ENCODE results near the gene HS6ST1.

Gene HS6ST1

GRCh38 chr2:128302011-128302743 lies 16.5 kb downstream of the HS6ST1 start:
- Histone ChIP-seq H3K27ac (ENCODE audit: low read length) (peak overlapping the region; percentile 62), H3K36me3 (ENCODE audit: control insufficient read depth in 2 of 2, insufficient read depth in 2 of 2, low read length in 2 of 2) (no peaks in the 10 kb centered on the region), H3K4me1 (ENCODE audit: control insufficient read depth, insufficient read depth, low read length) (peaks cover 70% of the 10 kb centered on the region), H3K27me3 (ENCODE audit: control insufficient read depth in 1 of 2, insufficient read depth in 2 of 2, low read length in 2 of 2) (no peaks in the 10 kb centered on the region), H3K4me3 (ENCODE audit: low read length in 2 of 2) (no peak overlapping the region), H3K9ac (ENCODE audit: low read length in 2 of 2) (peak overlapping the region in 1 of 2 donors; percentile 47), H3K9me3 (ENCODE audit: control insufficient read depth in 2 of 2, low read length in 2 of 2) (no peaks in the 10 kb centered on the region)

- Histone ChIP-seq H3K4me1 (ENCODE audit: control insufficient read depth, insufficient read depth, low read length) (peaks cover 64% of the 10 kb centered on the region), H3K27me3 (ENCODE audit: control insufficient read depth in 1 of 2, insufficient read depth in 2 of 2, low read length in 2 of 2) (no peaks in the 10 kb centered on the region), H3K9ac (ENCODE audit: low read length in 2 of 2) (peak overlapping the region in 1 of 2 donors; percentile 29), H3K9me3 (ENCODE audit: control insufficient read depth in 2 of 2, low read length in 2 of 2) (no peaks in the 10 kb centered on the region), H3K36me3 (ENCODE audit: control insufficient read depth in 2 of 2, insufficient read depth in 2 of 2, low read length in 2 of 2) (no peaks in the 10 kb centered on the region), H3K27ac (ENCODE audit: low read length) (peak overlapping the region; percentile 62), H3K4me3 (ENCODE audit: low read length in 2 of 2) (peak overlapping the region in 1 of 2 donors; percentile 44)
Measured at GRCh38 chr2:128301501-128301966, 17.1 kb downstream of the HS6ST1 start.

GRCh38 chr2:128301021-128301420 lies 17.6 kb downstream of the HS6ST1 start:
- peaks cover 58% of the 10 kb centered on the region for H3K4me1 ChIP-seq (ENCODE audit: control insufficient read depth, insufficient read depth, low read length)
- peak overlapping the region in 1 of 2 donors; percentile 29 for H3K9ac ChIP-seq (ENCODE audit: low read length in 2 of 2)
- H3K27me3 ChIP-seq (ENCODE audit: control insufficient read depth in 1 of 2, insufficient read depth in 2 of 2, low read length in 2 of 2), result no peaks in the 10 kb centered on the region
- H3K4me3 ChIP-seq (ENCODE audit: low read length in 2 of 2), result peak overlapping the region in 1 of 2 donors; percentile 44
- peak overlapping the region; percentile 62 for H3K27ac ChIP-seq (ENCODE audit: low read length)
- H3K9me3 ChIP-seq (ENCODE audit: control insufficient read depth in 2 of 2, low read length in 2 of 2), result no peaks in the 10 kb centered on the region
- no peaks in the 10 kb centered on the region for H3K36me3 ChIP-seq (ENCODE audit: control insufficient read depth in 2 of 2, insufficient read depth in 2 of 2, low read length in 2 of 2)

- Histone ChIP-seq H3K9me3 (ENCODE audit: control insufficient read depth in 2 of 2, low read length in 2 of 2) (no peaks in the 10 kb centered on the region), H3K36me3 (ENCODE audit: control insufficient read depth in 2 of 2, insufficient read depth in 2 of 2, low read length in 2 of 2) (no peaks in the 10 kb centered on the region), H3K27me3 (ENCODE audit: control insufficient read depth in 1 of 2, insufficient read depth in 2 of 2, low read length in 2 of 2) (no peaks in the 10 kb centered on the region), H3K9ac (ENCODE audit: low read length in 2 of 2) (no peak overlapping the region), H3K27ac (ENCODE audit: low read length) (peak overlapping the region; percentile 62), H3K4me1 (ENCODE audit: control insufficient read depth, insufficient read depth, low read length) (peaks cover 52% of the 10 kb centered on the region), H3K4me3 (ENCODE audit: low read length in 2 of 2) (peak overlapping the region in 1 of 2 donors; percentile 44)
Measured at GRCh38 chr2:128300151-128301020, 18.3 kb downstream of the HS6ST1 start.

GRCh38 chr2:128299628-128300027 lies 19.0 kb downstream of the HS6ST1 start:
- peaks cover 44% of the 10 kb centered on the region for H3K4me1 ChIP-seq (ENCODE audit: control insufficient read depth, insufficient read depth, low read length)
- H3K9ac ChIP-seq (ENCODE audit: low read length in 2 of 2), result no peak overlapping the region
- no peaks in the 10 kb centered on the region for H3K9me3 ChIP-seq (ENCODE audit: control insufficient read depth in 2 of 2, low read length in 2 of 2)
- no peaks in the 10 kb centered on the region for H3K36me3 ChIP-seq (ENCODE audit: control insufficient read depth in 2 of 2, insufficient read depth in 2 of 2, low read length in 2 of 2)
- no peak overlapping the region for H3K4me3 ChIP-seq (ENCODE audit: low read length in 2 of 2)
- no peaks in the 10 kb centered on the region for H3K27me3 ChIP-seq (ENCODE audit: control insufficient read depth in 1 of 2, insufficient read depth in 2 of 2, low read length in 2 of 2)
- H3K27ac ChIP-seq (ENCODE audit: low read length), result no peak overlapping the region

GRCh38 chr2:128298846-128299507 lies 19.7 kb downstream of the HS6ST1 start:
- Histone ChIP-seq H3K9ac (ENCODE audit: low read length in 2 of 2) (no peak overlapping the region), H3K4me3 (ENCODE audit: low read length in 2 of 2) (no peak overlapping the region), H3K36me3 (ENCODE audit: control insufficient read depth in 2 of 2, insufficient read depth in 2 of 2, low read length in 2 of 2) (no peaks in the 10 kb centered on the region), H3K27ac (ENCODE audit: low read length) (no peak overlapping the region), H3K27me3 (ENCODE audit: control insufficient read depth in 1 of 2, insufficient read depth in 2 of 2, low read length in 2 of 2) (no peaks in the 10 kb centered on the region), H3K4me1 (ENCODE audit: control insufficient read depth, insufficient read depth, low read length) (peaks cover 40% of the 10 kb centered on the region), H3K9me3 (ENCODE audit: control insufficient read depth in 2 of 2, low read length in 2 of 2) (no peaks in the 10 kb centered on the region)

GRCh38 chr2:128298286-128298685 lies 20.4 kb downstream of the HS6ST1 start:
- Histone ChIP-seq H3K9ac (ENCODE audit: low read length in 2 of 2) (no peak overlapping the region), H3K27me3 (ENCODE audit: control insufficient read depth in 1 of 2, insufficient read depth in 2 of 2, low read length in 2 of 2) (no peaks in the 10 kb centered on the region), H3K4me1 (ENCODE audit: control insufficient read depth, insufficient read depth, low read length) (peaks cover 40% of the 10 kb centered on the region), H3K27ac (ENCODE audit: low read length) (no peak overlapping the region), H3K36me3 (ENCODE audit: control insufficient read depth in 2 of 2, insufficient read depth in 2 of 2, low read length in 2 of 2) (no peaks in the 10 kb centered on the region), H3K4me3 (ENCODE audit: low read length in 2 of 2) (no peak overlapping the region), H3K9me3 (ENCODE audit: control insufficient read depth in 2 of 2, low read length in 2 of 2) (no peaks in the 10 kb centered on the region)

- peaks cover 6% of the 10 kb centered on the region for H3K4me1 ChIP-seq (ENCODE audit: control insufficient read depth, insufficient read depth, low read length)
Measured at GRCh38 chr2:128293870-128294455, 24.7 kb downstream of the HS6ST1 start.

GRCh38 chr2:128293426-128293755 lies 25.3 kb downstream of the HS6ST1 start:
- no peak overlapping the region for H3K4me3 ChIP-seq (ENCODE audit: low read length in 2 of 2)
- H3K27me3 ChIP-seq (ENCODE audit: control insufficient read depth in 1 of 2, insufficient read depth in 2 of 2, low read length in 2 of 2), result no peaks in the 10 kb centered on the region
- no peaks in the 10 kb centered on the region for H3K9me3 ChIP-seq (ENCODE audit: control insufficient read depth in 2 of 2, low read length in 2 of 2)
- no peak overlapping the region for H3K9ac ChIP-seq (ENCODE audit: low read length in 2 of 2)
- no peak overlapping the region for H3K27ac ChIP-seq (ENCODE audit: low read length)
- no peaks in the 10 kb centered on the region for H3K36me3 ChIP-seq (ENCODE audit: control insufficient read depth in 2 of 2, insufficient read depth in 2 of 2, low read length in 2 of 2)
- H3K4me1 ChIP-seq (ENCODE audit: control insufficient read depth, insufficient read depth, low read length), result peaks cover 6% of the 10 kb centered on the region

More at GRCh38 chr2:128293870-128294455, 24.7 kb downstream of the HS6ST1 start:
- Histone ChIP-seq H3K36me3 (ENCODE audit: control insufficient read depth in 2 of 2, insufficient read depth in 2 of 2, low read length in 2 of 2) (no peaks in the 10 kb centered on the region), H3K27me3 (ENCODE audit: control insufficient read depth in 1 of 2, insufficient read depth in 2 of 2, low read length in 2 of 2) (no peaks in the 10 kb centered on the region), H3K27ac (ENCODE audit: low read length) (no peak overlapping the region), H3K9ac (ENCODE audit: low read length in 2 of 2) (no peak overlapping the region), H3K9me3 (ENCODE audit: control insufficient read depth in 2 of 2, low read length in 2 of 2) (no peaks in the 10 kb centered on the region), H3K4me3 (ENCODE audit: low read length in 2 of 2) (no peak overlapping the region)

Data from stomach smooth muscle (tissue), 2 donors.